Muscle of leg (tissue), 11 donors: ENCODE results near the gene GPC5. TPM values are rescaled to one million over a fixed set of nuclear protein-coding genes. Genes with fewer than 3 reads are reported as not detected.

Experiments used
- DNase-seq: peaks from one replicate; pipeline ENCODE4 v3.0.0; 2013
- H3K27ac ChIP-seq: one replicate; pipeline ENCODE4 v1.5.1; 2013; ENCODE audit warnings: mild to moderate bottlenecking, low read length, control low read depth
- H3K27me3 ChIP-seq: one replicate; pipeline ENCODE4 v1.6.1; 2013; ENCODE audit warnings: low read length; ENCODE audit not compliant: control insufficient read depth, insufficient read depth
- H3K36me3 ChIP-seq: one replicate; pipeline ENCODE4 v1.6.1; 2013; ENCODE audit warnings: low read length; ENCODE audit not compliant: control insufficient read depth, insufficient read depth
- H3K4me1 ChIP-seq: one replicate; pipeline ENCODE4 v1.6.1; 2013; ENCODE audit warnings: low read length; ENCODE audit not compliant: control insufficient read depth, insufficient read depth
- H3K4me3 ChIP-seq: one replicate; pipeline ENCODE4 v1.5.1; 2013; ENCODE audit warnings: low read length, control low read depth
- H3K9me3 ChIP-seq: replicated peaks from 2 replicates; pipeline ENCODE4 v1.6.1; 2013; ENCODE audit warnings: low read depth, low read length; ENCODE audit not compliant: control insufficient read depth
- WGBS: methylation state at CpG from one replicate; pipeline ENCODE4 v1.1.5; 2013; ENCODE audit warnings: missing lambda C conversion rate; ENCODE audit not compliant: insufficient coverage; 5-methylcytosine and 5-hydroxymethylcytosine counted together
- polyA plus RNA-seq, 8 donors: library from polyadenylated mRNA; unstranded; fragments of 120-200 nt; gene quantifications; one replicate each; pipeline versions ENCODE4 v1.2.1 to v1.2.3, GENCODE V29; 2013; ENCODE audit warnings: inconsistent platforms in 1 of 8, low replicate concordance in 1 of 8; ENCODE audit not compliant: insufficient read length in 8 of 8, insufficient read depth in 1 of 8
- total RNA-seq: library from RNA; stranded (reverse); fragments of 120-200 nt; gene quantifications from one replicate; pipeline ENCODE4 v1.2.4, GENCODE V29; 2013

Gene GPC5
- total and polyA plus RNA-seq, 9 donors: 0.15 to 2.1 (median 0.40) TPM

DNA sequence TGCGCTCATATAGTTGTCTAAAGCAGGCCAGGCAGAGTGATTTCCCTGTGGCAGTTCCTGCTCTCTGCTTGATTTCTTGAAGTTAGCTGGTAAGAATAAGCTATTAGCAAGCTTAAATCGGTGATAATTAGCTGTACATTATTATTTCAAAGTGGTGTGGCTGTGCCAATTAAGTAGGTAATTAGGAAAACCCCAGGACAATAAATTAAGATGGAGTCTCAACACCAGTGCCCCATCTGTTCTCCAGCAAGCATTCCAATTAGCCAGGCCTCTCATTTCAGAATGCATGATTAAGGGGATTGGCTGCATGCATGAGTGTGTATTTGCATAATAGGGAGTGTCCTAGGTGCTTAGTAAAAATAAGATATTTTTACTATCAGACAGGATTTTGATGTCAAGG lies 342.3 kb downstream of the GPC5 start:
- WGBS: 50% methylated on average over 1 of the region's 2 CpGs
- no peaks in the 10 kb centered on the region for H3K36me3 ChIP-seq
- no peak for DNase-seq
- H3K27me3 ChIP-seq: no peaks in the 10 kb centered on the region
- H3K4me3 ChIP-seq: no peak overlapping the region
- no peaks in the 10 kb centered on the region for H3K9me3 ChIP-seq
- no peak overlapping the region for H3K27ac ChIP-seq
- no peaks in the 10 kb centered on the region for H3K4me1 ChIP-seq

DNA sequence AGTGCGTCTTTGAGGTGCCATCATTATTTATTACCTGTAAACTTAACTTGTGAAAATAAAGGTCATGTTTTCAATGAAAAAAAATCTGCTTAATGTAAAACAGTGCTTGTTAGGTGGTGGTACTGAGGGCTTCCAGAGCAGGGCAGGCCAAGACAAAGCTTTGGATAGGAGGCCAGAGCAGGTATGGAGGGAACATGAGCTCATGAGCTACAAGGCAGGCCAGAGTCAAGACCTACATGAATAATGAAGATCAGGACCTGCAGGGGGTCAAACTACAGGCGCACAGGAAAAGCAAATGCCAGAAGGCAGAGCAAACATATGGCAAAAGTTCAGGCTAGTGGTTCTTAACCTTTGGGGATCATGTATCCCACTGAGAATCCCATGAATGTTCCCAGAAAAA lies 343.5 kb downstream of the GPC5 start:
- no peak for DNase-seq
- H3K4me1 ChIP-seq: no peaks in the 10 kb centered on the region
- 14% methylated on average over 1 of the region's 2 CpGs for WGBS
- H3K36me3 ChIP-seq: no peaks in the 10 kb centered on the region
- no peaks in the 10 kb centered on the region for H3K9me3 ChIP-seq
- no peak overlapping the region for H3K4me3 ChIP-seq
- no peak overlapping the region for H3K27ac ChIP-seq
- no peaks in the 10 kb centered on the region for H3K27me3 ChIP-seq

DNA sequence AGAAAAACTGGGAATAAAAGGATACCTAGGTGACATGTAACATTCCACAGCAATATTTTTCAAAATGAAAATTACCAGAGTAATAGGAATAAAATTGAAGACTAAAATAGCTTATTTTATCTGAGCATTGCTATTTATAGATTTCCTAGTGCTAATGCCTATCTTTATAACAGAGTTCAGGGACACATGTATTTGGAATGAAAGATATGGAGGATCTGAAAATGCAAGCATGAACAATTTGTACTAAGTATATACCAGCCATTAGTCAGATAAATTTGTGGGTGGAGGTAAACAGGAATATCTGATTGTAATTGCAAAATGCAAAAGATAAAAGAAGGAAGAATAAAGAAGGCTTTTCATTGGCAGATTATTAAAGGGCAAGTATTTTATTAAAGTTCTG lies 345.9 kb downstream of the GPC5 start:
- Histone ChIP-seq H3K36me3 (no peaks in the 10 kb centered on the region), H3K9me3 (no peaks in the 10 kb centered on the region), H3K27ac (no peak overlapping the region), H3K4me3 (no peak overlapping the region), H3K4me1 (no peaks in the 10 kb centered on the region), H3K27me3 (no peaks in the 10 kb centered on the region)
- no peak for DNase-seq

DNA sequence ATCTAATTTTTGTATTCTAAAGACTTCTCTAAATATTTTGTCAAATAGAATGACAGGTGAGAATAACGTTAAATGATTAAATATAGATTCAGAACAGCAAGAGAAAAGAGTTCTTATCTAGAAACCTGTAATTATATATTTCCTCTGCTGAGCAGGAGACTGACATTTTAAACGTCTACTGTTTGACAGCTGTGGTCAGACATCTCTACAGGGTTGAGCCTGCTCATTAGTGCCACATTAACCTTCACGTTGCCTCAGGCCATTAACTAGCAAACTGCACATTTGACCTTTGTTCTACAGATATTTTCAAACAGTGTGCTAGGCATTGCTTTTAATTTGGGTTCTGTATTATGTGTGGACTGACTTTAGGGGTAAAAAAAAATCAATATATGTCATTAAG lies 347.5 kb downstream of the GPC5 start:
- no peaks in the 10 kb centered on the region for H3K27me3 ChIP-seq
- DNase-seq: no peak
- no peak overlapping the region for H3K27ac ChIP-seq
- WGBS: 25% methylated on average over 1 of the region's 3 CpGs
- no peaks in the 10 kb centered on the region for H3K9me3 ChIP-seq
- H3K4me1 ChIP-seq: no peaks in the 10 kb centered on the region
- no peaks in the 10 kb centered on the region for H3K36me3 ChIP-seq
- no peak overlapping the region for H3K4me3 ChIP-seq

DNA sequence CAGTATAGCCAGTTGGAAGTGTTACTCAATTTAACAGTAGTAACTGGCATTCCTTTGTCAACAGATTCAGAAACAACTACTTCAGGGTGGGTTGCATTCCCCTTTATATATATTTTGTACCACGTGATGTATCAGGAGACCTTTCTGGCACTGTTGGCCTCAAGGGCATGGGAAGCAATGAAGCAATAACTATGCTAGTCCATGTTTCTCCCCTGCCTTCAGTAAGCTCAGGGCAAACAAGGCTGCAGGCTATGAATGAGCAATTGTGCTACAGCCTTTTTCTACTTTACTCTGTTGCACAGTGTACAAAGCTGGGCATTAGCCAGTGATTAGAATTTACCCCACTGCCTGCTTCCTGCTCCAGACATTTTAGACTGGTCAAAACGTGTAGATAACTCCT lies 348.8 kb downstream of the GPC5 start:
- Histone ChIP-seq H3K27me3 (no peaks in the 10 kb centered on the region), H3K36me3 (no peaks in the 10 kb centered on the region), H3K9me3 (no peaks in the 10 kb centered on the region), H3K4me1 (no peaks in the 10 kb centered on the region), H3K4me3 (no peak overlapping the region), H3K27ac (no peak overlapping the region)
- no CpG with 5 or more reads among the region's 2 CpGs for WGBS
- no peak for DNase-seq

DNA sequence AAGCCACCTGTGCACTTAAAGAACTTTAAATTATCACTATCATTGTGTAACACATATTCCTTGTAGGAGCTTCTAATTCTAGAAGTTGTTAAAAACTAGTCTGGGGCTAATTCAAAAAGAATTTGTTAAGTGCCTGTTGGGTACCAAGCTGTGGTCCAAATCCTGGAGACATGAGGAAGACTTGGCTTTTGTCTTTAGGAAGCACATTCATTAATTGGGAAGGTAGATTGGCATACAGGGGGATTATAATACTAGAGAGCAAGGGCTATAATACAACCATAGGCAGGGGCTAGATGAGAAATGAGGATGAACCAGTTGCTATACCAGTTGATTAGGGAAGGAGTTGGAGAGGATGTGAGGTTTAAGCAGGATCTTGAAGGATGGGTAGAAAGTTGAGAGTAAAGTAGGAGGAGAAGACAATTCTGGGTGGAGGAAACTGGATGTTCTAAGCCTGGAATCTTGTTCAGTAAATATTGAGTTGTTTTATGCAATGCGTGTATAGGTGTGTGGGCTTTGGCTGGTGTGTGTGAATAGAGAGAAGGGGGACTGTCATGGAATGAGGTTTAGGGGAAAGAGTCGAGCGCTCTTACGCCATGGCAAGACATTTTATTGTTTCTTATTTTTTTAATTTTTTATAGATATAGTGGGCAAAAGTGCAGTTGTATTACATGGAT lies 350.1 kb downstream of the GPC5 start:
- Histone ChIP-seq H3K36me3 (no peaks in the 10 kb centered on the region), H3K4me3 (no peak overlapping the region), H3K9me3 (no peaks in the 10 kb centered on the region), H3K27ac (no peak overlapping the region), H3K4me1 (no peaks in the 10 kb centered on the region), H3K27me3 (no peaks in the 10 kb centered on the region)
- 100% methylated on average over 1 of the region's 4 CpGs for WGBS
- no peak for DNase-seq

DNA sequence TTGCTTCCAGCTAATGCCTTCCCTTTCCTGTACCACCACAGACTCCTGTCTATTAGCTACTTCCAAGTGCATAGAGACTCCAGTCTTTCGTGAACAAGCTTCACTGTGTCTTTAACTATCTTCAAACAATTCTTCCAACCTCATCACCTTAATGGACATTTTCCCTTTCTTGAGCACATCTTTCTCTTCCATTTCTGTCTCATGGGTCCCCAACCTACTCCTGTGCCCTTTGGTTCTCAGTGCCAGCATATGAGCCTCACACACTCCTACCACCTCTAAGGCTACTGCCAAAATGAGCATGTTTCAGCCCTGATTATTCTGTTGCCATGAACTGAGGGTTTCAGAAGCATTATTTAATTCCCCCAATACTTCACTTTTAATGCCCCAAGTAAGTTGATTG lies 360.3 kb downstream of the GPC5 start:
- Histone ChIP-seq H3K36me3 (no peaks in the 10 kb centered on the region), H3K9me3 (no peaks in the 10 kb centered on the region), H3K27me3 (no peaks in the 10 kb centered on the region), H3K4me3 (no peak overlapping the region), H3K27ac (no peak overlapping the region), H3K4me1 (no peaks in the 10 kb centered on the region)
- no peak for DNase-seq
- 83% methylated on average over 1 of the region's 1 CpG for WGBS

DNA sequence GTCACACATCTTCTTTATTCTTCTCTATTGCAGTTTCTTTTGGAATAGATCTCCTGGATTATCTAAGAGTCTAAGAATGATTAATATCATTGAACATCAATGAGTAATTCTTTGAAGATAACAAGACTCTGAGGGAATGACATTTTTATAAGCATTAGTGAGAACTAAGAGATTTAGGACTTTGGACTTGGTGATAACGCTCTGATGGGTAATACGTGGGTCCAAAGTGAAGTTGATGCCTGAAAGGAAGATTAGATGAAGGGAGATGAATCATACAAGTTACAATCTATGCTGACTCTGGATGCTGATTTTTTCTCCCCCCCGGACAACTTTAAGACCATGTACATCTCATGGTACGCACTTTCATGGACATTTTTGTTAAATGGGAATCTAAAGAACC lies 364.5 kb downstream of the GPC5 start:
- no peak for DNase-seq
- no peak overlapping the region for H3K27ac ChIP-seq
- H3K9me3 ChIP-seq: no peaks in the 10 kb centered on the region
- H3K27me3 ChIP-seq: no peaks in the 10 kb centered on the region
- no peaks in the 10 kb centered on the region for H3K36me3 ChIP-seq
- no peak overlapping the region for H3K4me3 ChIP-seq
- 91% methylated on average over 3 of the region's 4 CpGs for WGBS
- no peaks in the 10 kb centered on the region for H3K4me1 ChIP-seq

DNA sequence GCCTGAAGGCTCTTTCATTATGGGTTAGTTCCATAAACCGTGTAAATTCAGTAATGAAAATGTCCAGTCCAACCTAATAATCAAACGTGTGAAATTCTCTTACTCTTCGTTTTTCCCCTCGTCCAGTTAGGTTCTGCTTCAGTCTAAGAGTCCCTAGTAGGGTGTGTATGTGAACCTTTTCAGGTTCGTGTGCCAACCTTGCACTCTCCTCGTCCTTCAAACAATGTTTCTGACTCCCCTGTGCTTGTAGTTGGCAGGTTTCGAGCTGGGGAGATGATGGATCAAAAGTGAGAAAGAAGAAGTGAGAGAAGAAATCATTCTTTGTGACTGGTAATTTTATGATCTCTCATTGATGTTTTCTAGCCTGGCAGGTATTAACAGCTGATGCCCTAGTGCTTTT lies 366.1 kb downstream of the GPC5 start:
- Histone ChIP-seq H3K4me3 (no peak overlapping the region), H3K9me3 (no peaks in the 10 kb centered on the region), H3K27ac (no peak overlapping the region), H3K27me3 (no peaks in the 10 kb centered on the region), H3K4me1 (no peaks in the 10 kb centered on the region), H3K36me3 (no peaks in the 10 kb centered on the region)
- no CpG with 5 or more reads among the region's 7 CpGs for WGBS
- no peak for DNase-seq

DNA sequence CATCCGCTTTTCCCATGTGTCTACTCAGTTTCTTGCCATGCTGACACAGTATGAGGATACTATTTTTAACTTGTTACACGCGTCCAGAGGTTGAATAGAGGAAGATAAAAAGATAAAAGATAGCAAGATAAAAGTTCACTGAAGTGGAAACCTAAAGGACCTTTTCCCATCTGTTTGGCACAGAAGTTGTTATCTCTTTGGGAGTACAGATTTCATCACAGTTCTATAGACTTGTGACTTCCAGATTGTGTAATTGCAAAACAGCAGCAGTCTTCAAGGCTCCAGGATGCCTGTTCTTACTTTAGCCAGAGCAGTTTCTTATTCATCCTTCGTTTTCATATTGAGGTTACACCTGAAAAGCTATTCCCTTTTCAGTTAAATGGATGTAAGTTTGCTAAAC lies 369.2 kb downstream of the GPC5 start:
- no peak for DNase-seq
- Histone ChIP-seq H3K4me1 (no peaks in the 10 kb centered on the region), H3K36me3 (no peaks in the 10 kb centered on the region), H3K9me3 (no peaks in the 10 kb centered on the region), H3K4me3 (no peak overlapping the region), H3K27me3 (no peaks in the 10 kb centered on the region), H3K27ac (no peak overlapping the region)
- WGBS: no CpG with 5 or more reads among the region's 4 CpGs

DNA sequence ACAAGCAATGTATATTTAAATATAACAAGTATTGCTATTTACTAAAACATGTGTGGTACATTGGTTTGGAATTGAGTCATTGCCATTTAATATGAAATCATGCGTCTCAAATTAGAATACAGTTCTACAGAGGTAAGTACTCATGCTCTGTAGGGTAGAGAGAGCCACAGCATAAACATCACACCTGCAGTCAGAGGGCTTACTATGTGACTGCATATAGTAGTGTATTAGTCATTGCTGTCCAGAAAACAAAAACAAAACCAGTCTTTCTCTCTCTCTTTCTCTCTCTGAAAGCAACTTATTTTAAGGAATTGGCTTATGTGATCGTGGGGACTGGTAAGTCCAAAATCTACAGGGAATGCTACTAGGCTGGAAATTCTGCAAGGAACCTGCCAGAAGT lies 370.3 kb downstream of the GPC5 start:
- no peaks in the 10 kb centered on the region for H3K4me1 ChIP-seq
- no CpG with 5 or more reads among the region's 2 CpGs for WGBS

More for the DNA sequence above, 370.3 kb downstream of the GPC5 start:
- no peaks in the 10 kb centered on the region for H3K36me3 ChIP-seq
- H3K9me3 ChIP-seq: no peaks in the 10 kb centered on the region
- no peak overlapping the region for H3K4me3 ChIP-seq
- no peaks in the 10 kb centered on the region for H3K27me3 ChIP-seq
- H3K27ac ChIP-seq: no peak overlapping the region
- DNase-seq: no peak
